ENCODE measurements around the gene FCN1. TPM values are rescaled to one million over a fixed set of nuclear protein-coding genes. Genes with fewer than 3 reads are reported as not detected.

The FCN1 gene
- total and polyA plus RNA-seq, 2 of the 8 experiments (the other 6 are each of a cell fraction or from before 2014, with no cell fraction given): not detected

GRCh38 chr9:134930398-134930797 lies 12.7 kb upstream of the FCN1 start:
- no peak overlapping the region for H3K23ac ChIP-seq (ENCODE audit: insufficient read length)
- H3K4ac ChIP-seq (replicated peaks; ENCODE audit: insufficient read length, low read depth, low read length): no peak overlapping the region
- H2AFZ ChIP-seq (ENCODE audit: low read length): no peak overlapping the region
- ChIA-PET CTCF (ENCODE audit: partially characterized antibody) (interaction anchor here (0.6 kb wide), 2 partner anchors 23 to 586 kb away, joined by 3 read pairs; no protein-coding TSS in a partner anchor), POLR2A (ENCODE audit: partially characterized antibody) (no interaction called here)
- H2BK12ac ChIP-seq (ENCODE audit: low read depth, low read length): no peak overlapping the region
- no peak overlapping the region for H3K9ac ChIP-seq (replicated peaks in 1 of 4; ENCODE audit: extremely low read depth in 1 of 4, low read depth in 3 of 4, low read length in 3 of 4)
- H4K5ac ChIP-seq (ENCODE audit: insufficient read length, low read depth, low read length): no peak overlapping the region
- H3K9me3 ChIP-seq (ENCODE audit: insufficient read depth in 2 of 2, low read depth in 1 of 2, low read length in 1 of 2): no peaks in the 10 kb centered on the region
- H4K20me1 ChIP-seq (replicated peaks in 1 of 2; ENCODE audit: control insufficient read depth in 1 of 2, insufficient read depth in 2 of 2, low read length in 2 of 2): no peaks in the 10 kb centered on the region
- no peak overlapping the region for H3K27ac ChIP-seq (ENCODE audit: low read depth, low read length)
- no peak overlapping the region for H4K8ac ChIP-seq (ENCODE audit: extremely low read depth, insufficient read depth, low read length)
- FAIRE-seq (no peak), DNase-seq (ENCODE audit: low read depth in 1 of 2, low spot score in 2 of 2) (no peak)
- H3K14ac ChIP-seq (ENCODE audit: insufficient read length): no peak overlapping the region
- H3K27me3 ChIP-seq (replicated peaks in 1 of 4; ENCODE audit: control insufficient read depth in 3 of 4, extremely low read depth in 1 of 4, insufficient read depth in 3 of 4, low read length in 3 of 4): no peaks in the 10 kb centered on the region
- no peaks in the 10 kb centered on the region for H3K36me3 ChIP-seq (ENCODE audit: control insufficient read depth in 2 of 4, insufficient read depth in 4 of 4, low read length in 3 of 4)
- no peaks in the 10 kb centered on the region for H3K23me2 ChIP-seq (ENCODE audit: low read depth, low read length)
- H2BK20ac ChIP-seq (ENCODE audit: low read length): no peak overlapping the region
- no peak overlapping the region for H2BK15ac ChIP-seq (ENCODE audit: low read length)
- WGBS, 2 experiments (ENCODE audit: extremely low coverage in 1 of 2, insufficient coverage in 1 of 2, insufficient read length in 1 of 2, insufficient replicate concordance in 2 of 2, low coverage in 1 of 2, low lambda C conversion rate in 2 of 2, missing lambda C conversion rate in 1 of 2): 94% methylated on average over 8 of the region's 13 CpGs; no CpG with 5 or more reads in 1 of the 2 experiments
- no peak overlapping the region for H3K4me3 ChIP-seq (ENCODE audit: extremely low read depth in 1 of 4, insufficient read depth in 2 of 4, low read depth in 3 of 4, low read length in 4 of 4)
- H2AK5ac ChIP-seq (ENCODE audit: low read depth, low read length): no peak overlapping the region
- H3K18ac ChIP-seq (ENCODE audit: extremely low read depth, low read length): no peak overlapping the region
- H2BK120ac ChIP-seq (replicated peaks; ENCODE audit: low read depth, low read length): no peak overlapping the region
- peaks cover 0 to 5% (median 1%) of the 10 kb centered on the region in 4 experiments; a peak in 4 of 7 replicates for H3K4me1 ChIP-seq (replicated peaks in 1 of 4; ENCODE audit: control insufficient read depth in 3 of 4, insufficient read depth in 4 of 4, low read length in 3 of 4)
- H4K91ac ChIP-seq (replicated peaks; ENCODE audit: insufficient read length, low read length): no peak overlapping the region
- no peaks in the 10 kb centered on the region for H3K79me2 ChIP-seq (ENCODE audit: control insufficient read depth in 1 of 2, insufficient read depth in 2 of 2, low read length in 2 of 2)
- no peak overlapping the region for H3K56ac ChIP-seq (replicated peaks; ENCODE audit: insufficient read length, low read depth, low read length)
- no peak overlapping the region for H2BK5ac ChIP-seq (ENCODE audit: low read depth, low read length)
- H3K79me1 ChIP-seq (ENCODE audit: low read depth, low read length): no peaks in the 10 kb centered on the region
- H3K4me2 ChIP-seq (ENCODE audit: insufficient read depth in 1 of 2, low read depth in 2 of 2, low read length in 2 of 2): no peak overlapping the region

Data from H1 (cell line).